Stomach (tissue), 4 donors: ENCODE measurements around the gene C19orf25.

ENCODE experiments used
- CTCF ChIP-seq, 7 experiments: fragments of 450-650 bp in 4 of 7; fragments of 200-600 bp in 3 of 7; sonication (generic) in 3 of 7; IDR thresholded peaks; one replicate each; pipeline ENCODE4 v1.5.1; 2016 to 2019; ENCODE audit warnings: antibody characterized with exemption in 7 of 7, control low read depth in 2 of 7, mild to moderate bottlenecking in 1 of 7
- POLR2A ChIP-seq, 4 donors: fragments of 450-650 bp; IDR thresholded peaks; one replicate each; pipeline ENCODE4 v1.6.1; 2016; ENCODE audit warnings: antibody characterized with exemption in 4 of 4, control low read depth in 2 of 4, mild to moderate bottlenecking in 1 of 4, moderate library complexity in 1 of 4
- POLR2AphosphoS5 ChIP-seq, 3 donors: sonication (generic); formaldehyde crosslinking; IDR thresholded peaks; one replicate each; pipeline ENCODE4 v1.6.1; 2016; ENCODE audit warnings: antibody characterized with exemption in 3 of 3

- TF ChIP-seq POLR2A (IDR thresholded peaks at IDR 0.05) (no peak), CTCF (IDR thresholded peaks at IDR 0.05) (no peak), POLR2AphosphoS5 (IDR thresholded peaks at IDR 0.05) (no peak)
Observed at GRCh38 chr19:1452802-1453524, 26.1 kb downstream of the C19orf25 start.
